ENCODE results near the gene ERO1A. TPM values are rescaled to one million over a fixed set of nuclear protein-coding genes. Genes with fewer than 3 reads are reported as not detected.

ERO1A gene
- total and polyA plus RNA-seq, 9 of the 15 experiments (the other 6 are each of a cell fraction or from before 2014, with no cell fraction given) = 11.0 to 46.2 (median 27.6) TPM

DNA sequence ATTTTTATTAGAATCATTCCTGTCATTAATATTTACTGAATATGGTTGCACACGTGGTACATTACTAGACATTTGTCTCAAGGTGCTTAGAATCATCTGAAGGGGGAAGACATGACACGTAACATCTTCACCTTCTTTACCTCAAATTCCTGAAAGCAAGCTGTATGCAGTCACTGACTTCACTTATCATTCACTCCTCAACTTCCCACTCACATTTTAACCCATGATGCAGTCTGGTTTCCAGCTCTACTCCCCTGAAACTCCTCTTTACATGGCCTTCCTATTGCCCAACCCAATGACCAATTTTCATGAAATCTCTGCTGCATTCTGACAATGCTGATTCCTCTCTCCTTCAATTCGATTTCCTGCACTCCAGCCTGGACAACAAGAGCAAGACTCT lies 5.9 kb upstream of the ERO1A start:
- no peaks in the 10 kb centered on the region for H3K36me3 ChIP-seq (ENCODE audit: control insufficient read depth, insufficient read depth, low read length)
- no peak overlapping the region for H3K4me2 ChIP-seq (ENCODE audit: insufficient read depth, low read length)
- no peak overlapping the region for H3K4me3 ChIP-seq
- H3K4me1 ChIP-seq (replicated peaks in 1 of 2; ENCODE audit: control insufficient read depth in 2 of 2, insufficient read depth in 2 of 2, low read length in 2 of 2) = no peaks in the 10 kb centered on the region; a peak in 1 of 5 replicates
- no TSS peak for BruUV-seq (replicated peaks)
- TF ChIP-seq IFI16 (CRISPR knock-in tag; IDR thresholded peaks at IDR 0.05) (no peak), HEY1 (CRISPR knock-in tag; IDR thresholded peaks at IDR 0.05; ENCODE audit: borderline replicate concordance) (no peak), GTF2A2 (tag; IDR thresholded peaks at IDR 0.05) (no peak), NCOA4 (IDR thresholded peaks at IDR 0.05; ENCODE audit: partially characterized antibody) (no peak), BCLAF1 (IDR thresholded peaks at IDR 0.05; ENCODE audit: borderline replicate concordance in 1 of 2, control insufficient read depth in 1 of 2, low read depth in 2 of 2, low read length in 1 of 2) (no peak), ZNF133 (CRISPR knock-in tag; IDR thresholded peaks at IDR 0.05) (no peak), RAD21 (CRISPR knock-in tag; conservative IDR thresholded peaks at IDR 0.05 in 1 of 2, IDR thresholded peaks at IDR 0.05 in 1 of 2) (no peak), ZZZ3 (IDR thresholded peaks at IDR 0.05) (no peak), ZNF24 (IDR thresholded peaks at IDR 0.05) (no peak), ZNF263 (CRISPR knock-in tag; IDR thresholded peaks at IDR 0.05; ENCODE audit: borderline replicate concordance) (no peak), ZNF3 (CRISPR knock-in tag; IDR thresholded peaks at IDR 0.05) (no peak), U2AF1 (optimal IDR thresholded peaks at IDR 0.05; ENCODE audit: low read depth, low read length) (no peak)
- TF ChIP-seq, protein P1, sequence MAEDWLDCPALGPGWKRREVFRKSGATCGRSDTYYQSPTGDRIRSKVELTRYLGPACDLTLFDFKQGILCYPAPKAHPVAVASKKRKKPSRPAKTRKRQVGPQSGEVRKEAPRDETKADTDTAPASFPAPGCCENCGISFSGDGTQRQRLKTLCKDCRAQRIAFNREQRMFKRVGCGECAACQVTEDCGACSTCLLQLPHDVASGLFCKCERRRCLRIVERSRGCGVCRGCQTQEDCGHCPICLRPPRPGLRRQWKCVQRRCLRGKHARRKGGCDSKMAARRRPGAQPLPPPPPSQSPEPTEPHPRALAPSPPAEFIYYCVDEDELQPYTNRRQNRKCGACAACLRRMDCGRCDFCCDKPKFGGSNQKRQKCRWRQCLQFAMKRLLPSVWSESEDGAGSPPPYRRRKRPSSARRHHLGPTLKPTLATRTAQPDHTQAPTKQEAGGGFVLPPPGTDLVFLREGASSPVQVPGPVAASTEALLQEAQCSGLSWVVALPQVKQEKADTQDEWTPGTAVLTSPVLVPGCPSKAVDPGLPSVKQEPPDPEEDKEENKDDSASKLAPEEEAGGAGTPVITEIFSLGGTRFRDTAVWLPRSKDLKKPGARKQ (CRISPR knock-in tag; IDR thresholded peaks at IDR 0.05) = no peak
- TF ChIP-seq, protein P2, sequence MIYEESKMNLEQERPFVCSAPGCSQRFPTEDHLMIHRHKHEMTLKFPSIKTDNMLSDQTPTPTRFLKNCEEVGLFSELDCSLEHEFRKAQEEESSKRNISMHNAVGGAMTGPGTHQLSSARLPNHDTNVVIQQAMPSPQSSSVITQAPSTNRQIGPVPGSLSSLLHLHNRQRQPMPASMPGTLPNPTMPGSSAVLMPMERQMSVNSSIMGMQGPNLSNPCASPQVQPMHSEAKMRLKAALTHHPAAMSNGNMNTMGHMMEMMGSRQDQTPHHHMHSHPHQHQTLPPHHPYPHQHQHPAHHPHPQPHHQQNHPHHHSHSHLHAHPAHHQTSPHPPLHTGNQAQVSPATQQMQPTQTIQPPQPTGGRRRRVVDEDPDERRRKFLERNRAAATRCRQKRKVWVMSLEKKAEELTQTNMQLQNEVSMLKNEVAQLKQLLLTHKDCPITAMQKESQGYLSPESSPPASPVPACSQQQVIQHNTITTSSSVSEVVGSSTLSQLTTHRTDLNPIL (CRISPR knock-in tag; IDR thresholded peaks at IDR 0.05) = no peak
- no peaks in the 10 kb centered on the region for H3K27me3 ChIP-seq (ENCODE audit: control insufficient read depth in 2 of 2, insufficient read depth in 2 of 2, low read length in 2 of 2)
- DNase-seq (ENCODE audit: extremely low read depth in 1 of 4, low spot score in 3 of 4) (no peak), ATAC-seq (peak; percentile 21; the same call in 1 of the 3 replicates), FAIRE-seq (no peak)
- H3K9me1 ChIP-seq (ENCODE audit: control insufficient read depth, insufficient read depth, low read length) = no peaks in the 10 kb centered on the region
- ChIA-PET POLR2A (interaction anchor here (0.7 to 1.2 kb wide), 2 partner anchors 10 to 105 kb away, joined by 3 to 4 read pairs; no protein-coding TSS in a partner anchor), CTCF (ENCODE audit: low intra/inter-chr PET ratio) (no interaction called here)
- in situ Hi-C loops (cut with MboI) (no loop called here), intact Hi-C loops (cut with micrococcal nuclease) (no loop called here)
- no peak overlapping the region for H3K27ac ChIP-seq (ENCODE audit: extremely low read depth, low read depth, low read length)
- H3K9me3 ChIP-seq (replicated peaks; ENCODE audit: control insufficient read depth, insufficient read depth, low read depth, low read length) = no peaks in the 10 kb centered on the region
- WGBS (ENCODE audit: insufficient coverage, low coverage, missing lambda C conversion rate) = 31% methylated on average over 3 of the region's 3 CpGs
- no peak overlapping the region for H3K9ac ChIP-seq (ENCODE audit: insufficient read depth in 1 of 2, low read depth in 2 of 2, low read length in 2 of 2)
- peak overlapping the region; percentile 66; the same call in 1 of the 2 replicates for H2AFZ ChIP-seq (ENCODE audit: low read depth, low read length)
- no peaks in the 10 kb centered on the region for H3K79me2 ChIP-seq (ENCODE audit: control insufficient read depth, insufficient read depth, low read length)
- H4K20me1 ChIP-seq (replicated peaks; ENCODE audit: control insufficient read depth, insufficient read depth, low read length) = no peaks in the 10 kb centered on the region

All from K562 (cell line).